GM20000 (cell line): ENCODE measurements around the gene AVPR2.

Experiments used
- DNase-seq: peaks from one replicate; pipeline ENCODE4 v3.0.0; 2012; ENCODE audit warnings: low spot score
- CTCF ChIP-seq: IDR thresholded peaks from 2 replicates; pipeline ENCODE4 v1.5.1; 2012; ENCODE audit warnings: mild to moderate bottlenecking, control low read depth; ENCODE audit errors: extremely low read depth, missing control alignments

The AVPR2 gene

GRCh38 chrX:153867671-153868070 is 36.8 kb upstream of the AVPR2 start:
- no peak for DNase-seq
- TF ChIP-seq CTCF, result no peak

- TF ChIP-seq CTCF, result no peak
- DNase-seq, result no peak
These were observed 35.6 kb upstream of the AVPR2 start for GRCh38 chrX:153868576-153869472.

DNA sequence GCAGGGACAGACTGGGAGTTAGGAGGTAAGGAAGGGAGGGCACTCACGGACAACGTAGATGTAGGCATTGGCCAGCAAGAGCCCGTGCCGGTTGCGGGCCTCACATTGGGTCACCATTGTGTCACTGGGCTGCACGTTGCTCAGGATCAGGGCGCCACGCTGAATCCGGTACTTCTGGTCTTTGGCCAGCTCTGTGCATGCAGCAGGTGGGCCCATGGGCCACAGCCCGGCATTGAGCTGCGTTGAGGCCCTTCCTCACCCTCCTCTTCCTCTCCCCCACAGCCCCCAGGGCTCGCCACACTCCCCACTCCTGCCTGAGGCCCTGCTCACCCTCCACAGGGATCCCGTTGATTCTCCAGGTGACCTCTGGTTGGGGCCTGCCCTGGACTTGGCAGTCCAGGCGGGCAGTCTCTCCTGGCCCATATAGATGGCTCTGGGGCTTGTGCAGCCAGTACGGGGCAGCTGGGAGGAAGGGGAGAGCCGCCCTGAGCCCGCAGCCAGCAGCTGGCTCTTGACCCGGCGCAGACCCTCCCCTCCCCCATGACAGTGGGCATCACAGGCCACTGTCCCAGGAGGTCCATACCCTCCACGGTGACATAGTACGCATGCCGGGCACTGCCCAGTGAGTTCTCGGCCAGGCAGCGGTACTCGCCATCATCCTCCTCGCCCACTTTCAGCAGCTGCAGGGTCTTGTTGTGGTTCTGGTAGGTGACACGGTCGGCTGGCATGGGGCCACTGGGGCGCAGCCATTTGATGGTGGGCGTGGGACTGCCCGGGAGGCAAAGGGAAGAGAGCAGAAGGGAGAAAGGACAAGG is 34.8 kb upstream of the AVPR2 start:
- no peak for TF ChIP-seq CTCF
- no peak for DNase-seq

DNA sequence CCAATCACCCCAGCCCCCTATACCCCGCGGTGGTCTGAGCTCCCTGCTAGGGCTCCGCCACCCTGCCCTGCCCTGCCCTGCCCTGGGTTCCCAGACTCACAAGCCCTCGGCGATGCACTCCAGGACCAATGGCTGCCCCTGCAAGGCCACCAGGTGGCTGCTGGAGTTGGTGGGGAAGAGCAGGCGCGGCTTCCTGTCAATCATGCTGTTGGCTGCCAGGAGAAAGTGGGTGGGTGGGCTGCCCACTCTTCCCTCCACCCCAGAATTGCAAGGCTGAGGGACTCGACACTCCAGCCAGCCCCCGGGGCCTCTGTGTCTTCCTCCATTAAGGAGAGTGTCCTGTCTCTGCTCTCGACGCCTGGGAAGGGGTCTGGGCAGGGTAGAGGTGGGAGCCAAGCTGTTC is 34.2 kb upstream of the AVPR2 start:
- no peak for DNase-seq
- TF ChIP-seq CTCF, result no peak

GRCh38 chrX:153870791-153871360 is 33.6 kb upstream of the AVPR2 start:
- DNase-seq, result no peak
- TF ChIP-seq CTCF, result no peak

- TF ChIP-seq CTCF, result no peak
- no peak for DNase-seq
These were observed 33.0 kb upstream of the AVPR2 start for GRCh38 chrX:153871451-153871850.
